GM21825 (cell line): Measurements from ENCODE around the gene ISOC2.
"Not testable (repeated sequence)": the region's sequence is repeated elsewhere in the genome, so short reads cannot be mapped to it uniquely, and the experiment has no call there.

ENCODE experiments used
- ATAC-seq: cut with Tn5 transposase; IDR thresholded peaks from one replicate; pipeline ENCODE4 v1.9.1; 2021; ENCODE audit warnings: mild to moderate bottlenecking, moderate library complexity; ENCODE audit not compliant: unreplicated experiment

The ISOC2 gene

DNA sequence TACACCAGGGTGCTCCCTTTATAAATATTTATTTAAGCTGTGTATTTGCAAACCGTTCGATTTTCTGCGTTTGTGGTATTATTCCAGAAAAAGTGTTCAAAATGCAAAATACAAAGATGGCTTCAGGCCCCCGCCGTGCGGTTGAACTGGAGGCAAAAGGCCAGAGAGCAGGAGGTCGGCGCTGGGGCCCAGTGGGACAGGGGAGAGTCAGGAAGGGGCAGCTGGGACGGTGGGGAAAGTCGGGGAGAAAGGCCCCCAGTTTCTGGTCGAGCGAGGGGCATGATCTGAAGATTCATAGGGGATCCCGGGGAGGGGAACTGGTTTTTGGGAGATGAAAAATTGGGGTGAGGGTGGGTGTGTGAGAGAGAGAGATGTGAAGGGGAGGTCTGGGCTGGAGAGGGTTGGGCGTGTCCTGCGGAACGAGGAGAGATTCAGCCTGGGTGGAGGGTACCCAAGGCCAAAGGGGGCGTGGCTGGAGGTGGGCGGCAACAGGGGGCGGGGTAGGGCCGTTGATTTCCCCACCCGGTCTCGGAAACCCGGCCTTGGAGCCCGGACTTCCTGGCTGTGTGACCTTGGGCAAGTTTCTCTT, 678 bp downstream of the ISOC2 start:
- ATAC-seq, result no peak

DNA sequence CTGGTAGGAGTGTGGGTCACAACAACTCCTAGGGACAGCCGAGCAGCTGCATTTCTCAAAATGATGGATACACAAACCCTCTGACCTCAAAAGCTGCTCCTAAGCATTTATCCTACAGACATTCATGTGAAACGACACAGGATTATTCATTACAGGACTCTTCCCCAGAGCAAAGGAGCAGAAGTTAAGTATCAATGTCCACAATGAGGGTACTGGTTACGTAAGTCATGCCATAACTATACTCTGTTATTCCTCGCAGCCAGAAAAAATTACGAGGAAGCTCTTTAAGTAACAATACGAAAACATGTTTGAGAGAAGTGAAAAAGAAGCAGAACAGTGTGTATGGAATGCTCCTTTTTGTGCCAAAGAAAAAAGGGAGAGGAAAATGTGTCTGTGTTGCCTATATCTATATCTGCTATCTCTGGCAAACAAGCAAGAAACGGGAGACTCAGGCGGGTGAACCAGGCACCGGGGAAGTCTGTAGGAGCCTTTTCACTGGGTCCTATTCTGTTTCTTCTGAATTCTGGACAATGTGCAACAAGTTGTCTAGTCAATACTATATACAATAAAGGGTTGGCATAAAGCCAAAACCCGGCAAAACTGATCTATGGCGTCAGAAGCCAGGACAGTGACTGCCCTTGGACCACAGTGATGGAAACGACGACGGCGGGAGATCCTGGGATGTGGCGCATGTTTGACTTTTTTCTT, 1.3 kb downstream of the ISOC2 start:
- no peak for ATAC-seq

DNA sequence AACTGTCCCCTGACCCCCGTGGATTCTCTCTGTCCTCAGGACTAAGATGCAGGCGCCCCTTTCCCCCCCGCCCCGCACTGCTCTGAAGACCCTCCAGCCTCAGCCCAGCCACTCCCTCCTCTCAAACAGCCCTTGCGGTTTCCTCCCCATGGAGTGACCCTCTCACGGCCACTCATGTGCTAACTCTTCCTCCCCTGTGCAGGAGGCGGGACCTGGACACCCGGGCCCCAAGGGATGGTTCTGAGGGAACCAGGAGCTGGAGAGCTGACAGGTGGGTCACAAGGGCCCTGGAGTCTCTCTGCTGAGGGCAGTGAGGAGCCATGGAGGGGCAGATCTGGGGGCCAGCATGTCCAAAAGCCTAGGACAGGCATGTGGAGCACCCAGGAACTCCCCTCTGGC, 1.9 kb downstream of the ISOC2 start:
- ATAC-seq, result no peak

GRCh38 chr19:55457683-55458457, 3.6 kb downstream of the ISOC2 start:
- no peak for ATAC-seq

GRCh38 chr19:55456347-55456746, 5.1 kb downstream of the ISOC2 start:
- ATAC-seq, result no peak

DNA sequence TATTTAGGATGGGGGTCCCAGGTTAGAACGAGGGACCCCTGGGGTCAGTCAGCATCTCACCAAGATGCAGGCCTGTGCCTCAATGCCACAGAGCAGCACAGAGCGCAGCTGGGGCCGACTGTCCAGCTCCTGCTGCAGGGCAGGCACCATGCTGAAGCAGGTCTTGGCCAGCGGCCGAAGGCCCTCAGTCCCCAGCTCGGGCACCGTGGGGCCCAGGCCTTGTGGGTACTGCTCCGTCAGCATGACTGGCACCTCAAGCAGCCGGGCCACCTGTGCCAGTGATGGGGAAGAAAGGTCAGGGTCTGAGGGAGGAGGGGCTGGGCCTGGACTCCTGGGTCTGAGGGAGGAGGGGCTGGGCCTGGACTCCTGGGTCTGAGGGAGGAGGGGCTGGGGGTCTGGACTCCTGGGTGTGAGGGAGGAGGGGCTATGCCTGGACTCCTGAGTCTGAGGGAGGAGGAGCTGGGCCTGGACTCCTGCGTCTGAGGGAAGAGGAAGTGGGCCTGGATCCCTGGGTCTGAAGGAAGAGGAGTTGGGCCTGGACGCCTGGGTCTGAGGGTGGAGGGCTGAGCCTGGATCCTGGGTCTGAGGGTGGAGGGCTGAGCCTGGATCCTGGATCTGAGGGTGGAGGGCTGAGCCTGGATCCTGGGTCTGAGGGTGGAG, 5.7 kb downstream of the ISOC2 start:
- ATAC-seq, result no peak

DNA sequence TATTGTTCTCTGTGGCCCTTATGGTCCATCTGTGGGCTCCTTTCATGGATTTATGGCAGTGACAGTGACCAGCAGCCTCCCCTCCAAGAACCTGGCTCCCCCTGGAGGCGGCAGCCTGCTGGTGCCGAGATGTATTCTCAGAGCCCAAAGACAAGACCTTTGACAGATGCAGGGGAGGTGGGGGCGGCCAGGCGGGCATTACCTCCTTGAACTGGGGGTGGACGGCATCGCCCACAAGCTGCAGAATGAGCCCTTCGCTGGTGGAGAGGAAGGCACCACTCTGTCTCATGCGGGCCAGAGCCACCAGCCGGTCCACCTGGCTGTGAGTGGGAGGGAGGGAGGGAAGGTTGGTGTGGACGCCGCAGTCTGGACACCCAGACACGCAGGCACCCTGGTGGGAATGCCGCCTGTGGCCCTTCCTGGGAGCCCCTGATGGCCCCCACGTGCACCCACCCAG, 6.6 kb downstream of the ISOC2 start:
- no peak for ATAC-seq

GRCh38 chr19:55453511-55454260, 7.8 kb downstream of the ISOC2 start:
- ATAC-seq, result no peak

DNA sequence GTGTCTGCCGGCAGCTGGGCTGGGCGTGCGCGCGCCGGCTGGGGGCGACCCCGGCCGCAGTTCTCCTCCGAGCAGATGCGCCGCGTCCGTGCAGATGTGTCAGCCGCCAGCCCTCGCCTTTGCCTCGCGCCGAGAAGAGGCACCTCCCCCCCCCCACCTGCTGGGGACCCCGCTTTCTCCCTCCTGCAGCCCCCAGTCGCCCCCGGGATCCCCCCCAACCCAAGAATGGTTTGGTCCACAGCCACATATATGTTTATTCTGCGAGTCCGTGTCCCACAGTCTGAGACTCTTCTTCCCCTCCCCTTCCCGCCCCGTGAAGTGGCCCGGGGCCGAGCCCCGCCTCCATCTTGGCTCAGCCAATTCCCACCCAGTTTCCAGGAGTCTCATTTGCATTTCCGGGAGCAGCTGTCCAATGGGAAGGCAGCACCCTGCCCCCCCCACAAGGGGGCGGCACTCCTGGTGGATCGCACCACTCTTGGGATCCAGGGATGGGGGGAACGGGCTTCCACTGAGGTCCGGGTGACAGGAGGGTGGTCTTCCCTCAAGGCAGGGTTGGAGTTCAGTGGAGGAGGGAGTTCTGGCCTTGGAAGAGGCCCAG, 8.6 kb downstream of the ISOC2 start:
- ATAC-seq, result no peak

GRCh38 chr19:55451965-55452748, 9.3 kb downstream of the ISOC2 start:
- no peak for ATAC-seq

GRCh38 chr19:55451163-55451964, 10.1 kb downstream of the ISOC2 start:
- no peak for ATAC-seq

DNA sequence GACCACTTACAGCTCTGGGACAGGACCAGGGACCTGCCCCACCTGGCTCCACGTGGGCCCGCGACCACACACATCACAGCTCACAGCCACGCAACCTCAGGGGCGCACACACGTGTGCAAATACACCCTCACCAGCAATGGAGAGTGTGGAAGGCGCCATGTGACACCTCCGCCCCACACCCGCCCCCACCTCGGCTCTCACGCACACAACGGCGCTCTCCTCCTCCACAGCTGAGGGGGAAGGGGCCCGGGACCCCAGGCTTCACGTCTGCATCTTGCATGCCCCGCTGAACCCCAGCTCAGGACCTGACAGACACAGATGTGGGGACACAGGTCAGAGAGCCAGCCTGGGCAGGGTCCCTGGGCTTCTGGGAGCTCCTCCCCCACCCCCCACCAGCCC, 12.0 kb downstream of the ISOC2 start:
- ATAC-seq, result no peak

DNA sequence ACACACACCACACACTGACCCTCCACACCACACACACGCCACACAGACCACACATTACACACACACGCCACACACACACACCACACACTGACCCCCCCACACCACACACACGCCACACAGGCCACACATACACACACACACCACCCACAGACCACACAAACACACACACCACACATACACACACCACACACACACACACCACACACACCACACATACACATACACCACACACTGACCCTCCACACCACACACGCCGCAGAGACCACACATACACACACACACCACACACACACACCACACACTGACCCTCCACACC, 13.3 kb downstream of the ISOC2 start:
- not testable (repeated sequence) for ATAC-seq

DNA sequence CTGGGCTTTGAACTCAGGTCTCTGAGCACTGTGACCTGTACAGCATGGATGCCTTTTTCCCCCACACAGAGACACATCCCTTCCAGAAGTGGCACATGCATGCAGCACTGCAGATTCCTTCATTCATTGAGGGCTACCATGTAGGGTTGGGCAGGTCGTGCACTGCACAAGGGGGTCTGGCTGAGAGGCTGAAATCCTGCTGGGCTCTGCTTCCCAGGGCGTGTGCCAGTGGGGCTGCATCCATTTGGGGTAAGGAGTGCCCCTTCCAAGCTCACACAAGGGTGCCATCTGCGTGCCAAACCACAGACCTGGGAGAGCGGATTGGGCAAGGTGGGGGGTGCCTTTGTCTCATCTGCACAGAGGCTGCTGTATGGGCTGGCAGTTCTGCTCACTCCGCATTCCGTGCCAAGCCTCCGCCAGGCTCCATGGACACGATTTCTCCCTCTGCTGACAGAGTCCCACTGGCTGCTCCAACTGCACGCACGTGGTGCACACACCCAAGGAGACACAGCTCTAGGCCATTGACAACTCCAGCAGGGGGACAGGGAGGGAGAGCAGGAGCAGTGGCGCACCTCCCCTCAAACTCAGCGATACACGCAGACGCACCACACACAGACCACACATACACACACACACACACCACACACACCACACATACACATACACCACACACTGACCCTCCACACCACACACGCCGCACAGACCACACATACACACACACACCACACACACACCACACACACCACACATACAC, 13.8 kb downstream of the ISOC2 start:
- no peak for ATAC-seq

DNA sequence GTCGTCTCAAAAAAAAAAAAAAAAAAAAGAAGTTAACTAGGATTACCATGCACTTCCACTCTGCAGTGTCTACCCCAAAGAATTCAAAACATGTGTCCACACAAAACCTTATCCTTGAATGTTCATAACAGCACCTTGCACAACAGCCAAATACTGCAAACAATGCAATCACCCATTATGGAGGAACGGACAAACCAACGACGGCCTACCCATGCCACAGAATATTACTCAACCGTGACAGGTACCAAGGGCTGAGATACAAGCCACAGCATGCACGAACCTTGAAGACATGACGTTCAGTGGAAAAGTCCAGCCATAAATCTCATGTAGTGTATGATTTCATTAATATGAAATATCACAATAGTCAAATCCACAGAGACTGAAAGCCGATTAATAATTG, 15.4 kb downstream of the ISOC2 start:
- ATAC-seq, result no peak

- no peak for ATAC-seq
These were observed 16.8 kb downstream of the ISOC2 start for GRCh38 chr19:55444646-55445045.

GRCh38 chr19:55443824-55444480, 17.5 kb downstream of the ISOC2 start:
- no peak for ATAC-seq
